ENCODE measurements around the gene IGSF10. TPM values are rescaled to one million over a fixed set of nuclear protein-coding genes. Genes with fewer than 3 reads are reported as not detected.

The IGSF10 gene
- total RNA-seq, 4 donors from 2014 or later: 0.16 to 0.82 (median 0.16) TPM; not detected in 1

GRCh38 chr3:151430821-151431484 lies 29.9 kb downstream of the IGSF10 start:
- H3K4me1 ChIP-seq: no peaks in the 10 kb centered on the region
- H3K36me3 ChIP-seq: no peaks in the 10 kb centered on the region
- ATAC-seq (no peak), DNase-seq (no peak)
- intact Hi-C loops (cut with DNase I; ENCODE audit: low total_unique reads): no loop called here
- no peaks in the 10 kb centered on the region for H3K27me3 ChIP-seq
- TF ChIP-seq POLR2A (IDR thresholded peaks at IDR 0.05) (no peak), CTCF (IDR thresholded peaks at IDR 0.05 in 4 of 5, conservative IDR thresholded peaks at IDR 0.05 in 1 of 5) (no peak)
- no peaks in the 10 kb centered on the region for H3K9me3 ChIP-seq
- in situ Hi-C loops (cut with MboI; ENCODE audit: low sequenced_read_pairs in 4 of 4): loop anchor here in 2 of 4 donors (10.0 kb wide), 2 partner anchors 404 to 484 kb away; no protein-coding TSS in a partner anchor
- no peak overlapping the region for H3K27ac ChIP-seq
- H3K4me3 ChIP-seq: no peak overlapping the region

- ATAC-seq (no peak), DNase-seq (no peak)
- no peaks in the 10 kb centered on the region for H3K27me3 ChIP-seq
- TF ChIP-seq POLR2A (IDR thresholded peaks at IDR 0.05) (no peak), CTCF (IDR thresholded peaks at IDR 0.05 in 4 of 5, conservative IDR thresholded peaks at IDR 0.05 in 1 of 5) (no peak)
- in situ Hi-C loops (cut with MboI; ENCODE audit: low sequenced_read_pairs in 4 of 4) (no loop called here), intact Hi-C loops (cut with DNase I; ENCODE audit: low total_unique reads) (no loop called here)
- H3K27ac ChIP-seq: no peak overlapping the region
- no peaks in the 10 kb centered on the region for H3K36me3 ChIP-seq
- H3K4me3 ChIP-seq: no peak overlapping the region
- H3K9me3 ChIP-seq: no peaks in the 10 kb centered on the region
- no peaks in the 10 kb centered on the region for H3K4me1 ChIP-seq
Observed at GRCh38 chr3:151428386-151428785, 32.5 kb downstream of the IGSF10 start.

GRCh38 chr3:151426341-151426657 lies 34.6 kb downstream of the IGSF10 start:
- Histone ChIP-seq H3K27ac (no peak overlapping the region), H3K9me3 (no peaks in the 10 kb centered on the region), H3K4me3 (no peak overlapping the region), H3K4me1 (no peaks in the 10 kb centered on the region), H3K27me3 (no peaks in the 10 kb centered on the region), H3K36me3 (no peaks in the 10 kb centered on the region)
- in situ Hi-C loops (cut with MboI; ENCODE audit: low sequenced_read_pairs in 4 of 4): no loop called here
- DNase-seq (no peak), ATAC-seq (no peak)
- TF ChIP-seq CTCF (IDR thresholded peaks at IDR 0.05 in 4 of 5, conservative IDR thresholded peaks at IDR 0.05 in 1 of 5) (no peak), POLR2A (IDR thresholded peaks at IDR 0.05) (no peak)
- intact Hi-C loops (cut with DNase I; ENCODE audit: low total_unique reads): no loop called here

- no peaks in the 10 kb centered on the region for H3K36me3 ChIP-seq
- H3K4me1 ChIP-seq: no peaks in the 10 kb centered on the region
- H3K9me3 ChIP-seq: no peaks in the 10 kb centered on the region
- TF ChIP-seq CTCF (IDR thresholded peaks at IDR 0.05 in 4 of 5, conservative IDR thresholded peaks at IDR 0.05 in 1 of 5): no peak
- TF ChIP-seq POLR2A (IDR thresholded peaks at IDR 0.05): no peak
- ATAC-seq (no peak), DNase-seq (no peak)
- no peak overlapping the region for H3K27ac ChIP-seq
- intact Hi-C loops (cut with DNase I; ENCODE audit: low total_unique reads) (no loop called here), in situ Hi-C loops (cut with MboI; ENCODE audit: low sequenced_read_pairs in 4 of 4) (no loop called here)
- H3K27me3 ChIP-seq: no peaks in the 10 kb centered on the region
- H3K4me3 ChIP-seq: no peak overlapping the region
Observed at GRCh38 chr3:151425627-151426340, 35.1 kb downstream of the IGSF10 start.
